Coronary artery (tissue), 2 donors: ENCODE results near the gene GMDS.
A peak's percentile ranks its signal among the peaks of the same experiment; 100 is the strongest.

Experiments
- DNase-seq: peaks from one replicate; pipeline ENCODE4 v3.0.0-alpha.2; 2017; ENCODE audit warnings: low spot score
- H3K27ac ChIP-seq, 2 donors: fragments of 200-600 bp; sonication (generic); one replicate each; pipeline ENCODE4 v1.5.1; 2016 to 2019
- H3K4me3 ChIP-seq: fragments of 200-600 bp; sonication (generic); 2 replicates; pipeline ENCODE4 v1.5.1; 2016; ENCODE audit warnings: mild to moderate bottlenecking, moderate library complexity
- TF ChIP-seq, protein P1 (sequence below): fragments of 200-600 bp; sonication (generic); IDR thresholded peaks from one replicate; pipeline ENCODE4 v1.5.1; 2019; ENCODE audit warnings: antibody characterized with exemption

Gene GMDS

DNA sequence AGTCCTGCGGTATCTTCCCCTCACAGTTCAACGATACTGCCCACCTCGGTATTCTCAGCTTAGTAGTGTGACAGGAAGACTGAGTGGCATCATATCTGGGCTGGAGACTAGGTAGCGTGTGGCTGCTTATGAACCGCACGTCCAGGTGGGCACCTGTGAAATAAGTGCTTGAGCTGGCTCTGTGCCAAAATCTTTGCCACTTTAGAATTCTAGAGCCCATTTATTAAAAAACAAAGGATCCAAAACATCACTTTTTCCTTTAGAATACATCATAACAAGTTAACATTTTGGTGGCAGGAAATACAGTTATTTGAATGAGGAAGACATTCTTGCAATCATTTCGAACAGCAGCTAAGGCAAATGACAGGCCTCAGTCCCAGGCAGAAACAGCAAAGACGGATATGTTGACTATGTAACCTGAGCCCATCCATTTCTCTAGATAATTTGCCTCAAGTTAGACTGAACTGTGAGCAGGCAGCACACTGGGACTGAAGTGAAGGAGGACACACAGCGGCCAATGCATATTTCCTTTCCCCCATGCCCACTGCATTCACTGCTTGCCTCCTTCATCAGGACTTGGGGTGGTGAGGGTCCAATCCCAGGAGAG lies 136.6 kb downstream of the GMDS start:
- peak overlapping the region in 1 of 2 donors; percentile 76 for H3K27ac ChIP-seq

DNA sequence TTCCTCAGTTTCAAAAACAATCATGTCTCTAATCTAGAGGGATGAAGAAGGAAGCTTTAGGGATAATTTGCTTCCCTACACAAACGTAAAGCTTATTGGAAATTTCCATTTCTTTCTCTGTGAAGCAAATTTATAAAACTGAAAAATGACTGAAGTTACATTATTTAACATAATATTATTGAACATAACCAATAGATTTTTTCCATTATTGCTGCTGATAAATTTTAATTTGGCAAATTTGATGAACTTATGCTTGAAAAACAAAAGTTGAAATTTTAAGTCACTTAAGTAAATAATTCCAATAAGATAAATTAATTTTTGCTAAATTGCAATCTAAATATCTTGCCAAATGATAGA lies 140.9 kb downstream of the GMDS start:
- DNase-seq: no peak
- Histone ChIP-seq H3K27ac (no peak overlapping the region), H3K4me3 (no peak overlapping the region)
- TF ChIP-seq, protein P1, sequence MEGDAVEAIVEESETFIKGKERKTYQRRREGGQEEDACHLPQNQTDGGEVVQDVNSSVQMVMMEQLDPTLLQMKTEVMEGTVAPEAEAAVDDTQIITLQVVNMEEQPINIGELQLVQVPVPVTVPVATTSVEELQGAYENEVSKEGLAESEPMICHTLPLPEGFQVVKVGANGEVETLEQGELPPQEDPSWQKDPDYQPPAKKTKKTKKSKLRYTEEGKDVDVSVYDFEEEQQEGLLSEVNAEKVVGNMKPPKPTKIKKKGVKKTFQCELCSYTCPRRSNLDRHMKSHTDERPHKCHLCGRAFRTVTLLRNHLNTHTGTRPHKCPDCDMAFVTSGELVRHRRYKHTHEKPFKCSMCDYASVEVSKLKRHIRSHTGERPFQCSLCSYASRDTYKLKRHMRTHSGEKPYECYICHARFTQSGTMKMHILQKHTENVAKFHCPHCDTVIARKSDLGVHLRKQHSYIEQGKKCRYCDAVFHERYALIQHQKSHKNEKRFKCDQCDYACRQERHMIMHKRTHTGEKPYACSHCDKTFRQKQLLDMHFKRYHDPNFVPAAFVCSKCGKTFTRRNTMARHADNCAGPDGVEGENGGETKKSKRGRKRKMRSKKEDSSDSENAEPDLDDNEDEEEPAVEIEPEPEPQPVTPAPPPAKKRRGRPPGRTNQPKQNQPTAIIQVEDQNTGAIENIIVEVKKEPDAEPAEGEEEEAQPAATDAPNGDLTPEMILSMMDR: no peak

More for the DNA sequence above, 136.6 kb downstream of the GMDS start:
- DNase-seq: no peak
- no peak overlapping the region for H3K4me3 ChIP-seq
- TF ChIP-seq, protein P1: no peak

DNA sequence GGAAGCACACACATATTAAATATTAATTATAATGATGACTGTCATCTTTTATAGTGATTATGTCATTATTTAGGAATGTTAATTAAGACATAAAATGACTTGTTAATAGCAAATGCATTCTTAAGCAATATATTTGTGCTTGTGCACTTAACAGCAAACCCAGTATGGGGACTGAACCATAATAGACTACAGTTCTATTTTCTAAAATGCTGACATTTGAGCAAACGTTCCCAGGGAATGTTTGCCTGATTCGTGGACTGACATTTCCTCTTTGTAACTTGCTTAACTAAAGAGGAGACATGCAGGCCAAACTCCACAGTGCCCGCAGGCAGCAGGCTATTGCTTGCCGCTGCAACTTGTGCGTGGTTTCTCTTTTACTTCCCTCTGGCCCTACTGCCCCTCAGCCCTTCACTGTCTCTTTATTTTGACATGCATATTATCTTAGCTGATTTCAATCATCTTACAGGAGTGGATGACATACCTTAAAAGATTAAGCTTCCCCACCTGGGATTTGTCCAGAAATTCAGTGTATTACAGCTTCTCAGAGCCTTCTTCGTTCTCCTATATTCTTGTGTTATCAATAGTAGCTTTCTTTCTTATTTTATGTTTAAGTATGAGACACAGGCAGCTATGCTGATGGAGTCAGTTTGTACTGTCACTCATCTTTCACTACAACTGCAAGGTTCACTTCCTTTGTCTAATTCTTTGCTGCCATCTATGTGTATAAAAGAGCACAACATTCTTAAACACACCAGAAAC lies 141.5 kb downstream of the GMDS start:
- Histone ChIP-seq H3K4me3 (peak overlapping the region; percentile 47), H3K27ac (peak overlapping the region; percentile 64 to 78)
- no peak for DNase-seq

DNA sequence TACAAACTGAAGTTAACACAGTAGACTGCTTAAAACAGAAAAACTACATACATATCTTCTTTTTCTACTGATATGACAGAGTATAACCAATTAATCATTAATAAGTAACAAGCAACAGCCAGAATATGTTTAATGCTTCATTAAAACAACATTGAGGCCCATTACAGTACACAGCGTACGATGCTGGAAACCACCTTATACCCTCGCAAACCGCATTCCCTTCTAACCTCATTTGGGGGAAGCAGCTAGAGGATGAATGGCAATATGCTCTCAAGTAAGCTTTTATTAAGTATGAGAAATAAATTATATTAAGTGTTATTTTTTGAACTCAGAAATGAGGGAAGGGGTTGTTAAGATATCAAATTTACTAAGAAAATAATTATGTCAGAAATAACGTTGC lies 142.4 kb downstream of the GMDS start:
- Histone ChIP-seq H3K4me3 (peak overlapping the region; percentile 47), H3K27ac (peak overlapping the region; percentile 64 to 78)
- no peak for DNase-seq
- TF ChIP-seq, protein P1: no peak

More for the DNA sequence above, 141.5 kb downstream of the GMDS start:
- TF ChIP-seq, protein P1: peak; percentile 42

DNA sequence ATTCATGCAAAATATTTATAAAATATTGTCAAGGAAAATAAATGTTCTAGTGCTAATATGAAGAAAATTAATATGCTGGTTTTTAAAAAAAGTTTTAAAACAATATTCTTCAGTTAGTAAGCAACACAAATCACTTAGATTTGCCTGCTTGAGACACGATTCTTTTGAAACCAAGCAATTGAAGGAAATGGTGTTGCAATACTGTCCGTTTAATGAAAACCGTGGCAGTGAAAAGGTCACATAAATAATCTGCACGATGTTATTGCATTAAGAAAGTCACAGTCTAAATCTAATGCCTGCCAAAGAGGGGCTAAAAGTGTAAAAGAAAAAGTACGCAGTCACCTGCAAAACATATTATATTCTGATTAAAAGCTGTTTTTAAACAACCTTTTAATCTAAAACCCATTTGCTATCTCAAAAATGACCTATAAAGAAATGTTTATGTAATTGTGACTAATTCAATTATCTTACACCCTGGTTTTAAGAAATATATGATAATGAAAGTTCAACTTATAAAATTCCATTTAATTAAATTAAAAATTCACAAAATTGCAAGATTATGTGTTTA lies 143.0 kb downstream of the GMDS start:
- Histone ChIP-seq H3K27ac (peak overlapping the region; percentile 64 to 78), H3K4me3 (peak overlapping the region; percentile 47)
- DNase-seq: no peak
- TF ChIP-seq, protein P1: no peak

DNA sequence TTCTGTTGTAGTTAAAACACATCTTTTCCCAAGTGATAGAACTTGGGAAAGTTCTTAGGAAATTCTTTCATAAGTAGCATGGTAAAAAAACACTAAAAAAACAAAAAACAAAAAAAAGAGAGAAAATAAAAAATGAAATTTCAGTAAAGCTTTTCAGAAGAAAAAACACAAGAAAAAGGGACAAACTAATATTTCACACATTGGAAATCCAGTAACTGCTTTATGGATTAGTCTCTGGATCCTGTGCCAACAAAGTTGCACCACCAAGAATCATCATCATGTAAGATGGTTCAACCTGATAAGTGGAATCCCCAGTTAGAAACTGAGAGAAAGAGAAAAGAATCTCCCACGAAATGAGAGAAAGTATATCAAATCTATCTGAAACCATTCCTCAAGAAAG lies 144.2 kb downstream of the GMDS start:
- H3K27ac ChIP-seq: peak overlapping the region; percentile 64 to 78
- TF ChIP-seq, protein P1: no peak
- no peak for DNase-seq
- peak overlapping the region; percentile 32 for H3K4me3 ChIP-seq
